ENCODE data around the gene ZNF530. TPM values are rescaled to one million over a fixed set of nuclear protein-coding genes. Genes with fewer than 3 reads are reported as not detected.

The ZNF530 gene
- polyA plus RNA-seq, 3 donors = 0.72 to 1.3 (median 0.84) TPM

DNA sequence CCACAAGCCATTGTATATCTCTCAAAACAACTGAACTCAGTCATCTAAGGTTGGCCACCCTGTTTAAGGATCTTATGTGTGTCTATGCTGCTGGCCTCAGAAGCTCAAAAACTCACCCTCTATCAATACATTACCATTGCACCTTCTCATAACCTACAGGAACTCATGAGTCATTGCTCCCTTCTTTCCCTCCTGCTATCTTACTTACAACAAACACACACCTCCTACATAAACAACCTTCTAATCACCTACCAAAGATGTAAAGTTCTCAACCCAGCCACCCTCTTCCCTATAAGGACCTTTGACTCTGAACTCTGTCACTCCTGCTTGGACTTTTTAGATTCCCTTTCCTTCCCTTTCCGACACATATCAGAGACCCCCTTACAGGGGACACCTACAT lies 55.8 kb downstream of the ZNF530 start:
- Mint-ChIP-seq H3K27ac (no peak overlapping the region), H3K9me3 (peaks cover 43 to 77% (median 54%) of the 10 kb centered on the region in 7 donors), H3K27me3 (ENCODE audit: low read depth in 3 of 3) (peaks cover 2 to 12% (median 5%) of the 10 kb centered on the region in 3 donors), H3K36me3 (no peaks in the 10 kb centered on the region), H3K4me3 (no peak overlapping the region), H3K4me1 (no peaks in the 10 kb centered on the region)
- Histone ChIP-seq H3K27me3 (ENCODE audit: control insufficient read depth in 2 of 2, insufficient read depth in 2 of 2, low read length in 2 of 2) (peaks cover 3 to 4% of the 10 kb centered on the region in 2 donors), H3K27ac (ENCODE audit: low read depth in 1 of 2, low read length in 2 of 2) (no peak overlapping the region), H3K9ac (ENCODE audit: insufficient read depth, low read length, poor library complexity, severe bottlenecking) (no peak overlapping the region), H3K4me2 (replicated peaks; ENCODE audit: extremely low read depth, low read length, poor library complexity, severe bottlenecking) (no peak overlapping the region), H3K36me3 (replicated peaks in 1 of 2; ENCODE audit: control insufficient read depth in 1 of 2, insufficient read depth in 2 of 2, low read length in 2 of 2) (no peaks in the 10 kb centered on the region), H3K4me3 (replicated peaks in 1 of 3; ENCODE audit: low read depth in 2 of 3, low read length in 3 of 3) (no peak overlapping the region), H3K9me3 (replicated peaks in 1 of 2; ENCODE audit: control insufficient read depth in 1 of 2, insufficient read depth in 1 of 2, low read length in 2 of 2) (peaks cover 55 to 60% of the 10 kb centered on the region in 2 donors), H2AFZ (ENCODE audit: insufficient read depth, low read depth, low read length, poor library complexity, severe bottlenecking) (no peak overlapping the region), H4K20me1 (ENCODE audit: insufficient read depth, low read length) (no peaks in the 10 kb centered on the region), H3K4me1 (ENCODE audit: control insufficient read depth in 1 of 2, insufficient read depth in 2 of 2, low read length in 2 of 2) (no peaks in the 10 kb centered on the region), H3K79me2 (ENCODE audit: insufficient read depth, low read length) (no peaks in the 10 kb centered on the region)
- DNase-seq = no peak
- WGBS (ENCODE audit: insufficient coverage) = 100% methylated on average over 1 of the region's 1 CpG
- intact Hi-C loops (cut with micrococcal nuclease) = no loop called here
- no peak for TF ChIP-seq CTCF (IDR thresholded peaks at IDR 0.05)

- H3K9me3 Mint-ChIP-seq = peaks cover 37 to 68% (median 45%) of the 10 kb centered on the region in 7 donors
Measured at GRCh38 chr19:57656346-57656745, 56.7 kb downstream of the ZNF530 start.

More at GRCh38 chr19:57656346-57656745, 56.7 kb downstream of the ZNF530 start:
- H3K4me1 Mint-ChIP-seq = no peaks in the 10 kb centered on the region
- Histone ChIP-seq H3K79me2 (ENCODE audit: insufficient read depth, low read length) (no peaks in the 10 kb centered on the region), H3K9ac (ENCODE audit: insufficient read depth, low read length, poor library complexity, severe bottlenecking) (no peak overlapping the region), H3K27me3 (ENCODE audit: control insufficient read depth in 2 of 2, insufficient read depth in 2 of 2, low read length in 2 of 2) (peaks cover 3 to 11% of the 10 kb centered on the region in 2 donors), H3K9me3 (replicated peaks in 1 of 2; ENCODE audit: control insufficient read depth in 1 of 2, insufficient read depth in 1 of 2, low read length in 2 of 2) (peaks cover 47 to 53% of the 10 kb centered on the region in 2 donors), H2AFZ (ENCODE audit: insufficient read depth, low read depth, low read length, poor library complexity, severe bottlenecking) (no peak overlapping the region), H3K4me2 (replicated peaks; ENCODE audit: extremely low read depth, low read length, poor library complexity, severe bottlenecking) (no peak overlapping the region), H3K4me3 (replicated peaks in 1 of 3; ENCODE audit: low read depth in 2 of 3, low read length in 3 of 3) (no peak overlapping the region), H3K36me3 (replicated peaks in 1 of 2; ENCODE audit: control insufficient read depth in 1 of 2, insufficient read depth in 2 of 2, low read length in 2 of 2) (no peaks in the 10 kb centered on the region), H4K20me1 (ENCODE audit: insufficient read depth, low read length) (no peaks in the 10 kb centered on the region), H3K4me1 (ENCODE audit: control insufficient read depth in 1 of 2, insufficient read depth in 2 of 2, low read length in 2 of 2) (no peaks in the 10 kb centered on the region), H3K27ac (ENCODE audit: low read depth in 1 of 2, low read length in 2 of 2) (no peak overlapping the region)
- no peak overlapping the region for H3K27ac Mint-ChIP-seq
- H3K4me3 Mint-ChIP-seq = no peak overlapping the region
- H3K27me3 Mint-ChIP-seq (ENCODE audit: low read depth in 3 of 3) = peaks cover 4 to 20% (median 5%) of the 10 kb centered on the region in 3 donors
- no peaks in the 10 kb centered on the region for H3K36me3 Mint-ChIP-seq
- no peak for TF ChIP-seq CTCF (IDR thresholded peaks at IDR 0.05)
- WGBS (ENCODE audit: insufficient coverage) = no CpG with 5 or more reads among the region's 1 CpG
- intact Hi-C loops (cut with micrococcal nuclease) = no loop called here
- no peak for DNase-seq

Other genes starting within 250 kb of the ZNF530 start
- gene ZNF304, start 248.6 kb upstream of the ZNF530 start, polyA plus RNA-seq = 1 to 10 TPM in 2 of 3 donors, under 1 TPM in 1; 0.96 to 2.9 (median 1.0) TPM
- gene TRAPPC2B, start 236.3 kb upstream of the ZNF530 start, polyA plus RNA-seq = 10 to 100 TPM in 2 of 3 donors, 1 to 10 TPM in 1; 7.4 to 13.9 (median 11.5) TPM
- under 1 TPM in 2 of 3 donors, not detected in 1; 0.30 to 0.32 TPM for gene ZNF547, start 236.3 kb upstream of the ZNF530 start, polyA plus RNA-seq
- gene ZNF548, start 210.0 kb upstream of the ZNF530 start, polyA plus RNA-seq = 10 to 100 TPM in 1 of 3 donors, 1 to 10 TPM in 2; 4.6 to 20.7 (median 6.0) TPM
- gene ZNF17, start 188.7 kb upstream of the ZNF530 start, polyA plus RNA-seq = 1 to 10 TPM; 1.4 to 3.3 (median 2.3) TPM
- 1 to 10 TPM; 3.4 to 9.0 (median 3.7) TPM for gene ZNF749, start 164.6 kb upstream of the ZNF530 start, polyA plus RNA-seq
- under 1 TPM in 2 of 3 donors, not detected in 1; 0.07 to 0.08 TPM for gene VN1R1, start 142.7 kb upstream of the ZNF530 start, polyA plus RNA-seq
- gene ZNF772, start 122.3 kb upstream of the ZNF530 start, polyA plus RNA-seq = 1 to 10 TPM in 1 of 3 donors, under 1 TPM in 2; 0.32 to 1.2 (median 0.99) TPM
- 1 to 10 TPM; 1.3 to 1.6 (median 1.4) TPM for gene ZNF419, start 112.1 kb upstream of the ZNF530 start, polyA plus RNA-seq
- gene ZNF773, start 99.9 kb upstream of the ZNF530 start, polyA plus RNA-seq = 1 to 10 TPM in 1 of 3 donors, under 1 TPM in 2; 0.87 to 1.6 (median 0.92) TPM
- gene ZNF549, start 72.5 kb upstream of the ZNF530 start, polyA plus RNA-seq = 1 to 10 TPM in 1 of 3 donors, under 1 TPM in 2; 0.54 to 1.5 (median 0.74) TPM
- 1 to 10 TPM in 1 of 3 donors, under 1 TPM in 2; 0.25 to 2.7 (median 0.65) TPM for gene ZNF550, start 40.0 kb upstream of the ZNF530 start, polyA plus RNA-seq
- gene ZNF416, start 21.0 kb upstream of the ZNF530 start, polyA plus RNA-seq = 1 to 10 TPM in 2 of 3 donors, under 1 TPM in 1; 0.48 to 2.1 (median 1.4) TPM
- gene ZIK1, start 15.7 kb upstream of the ZNF530 start, polyA plus RNA-seq = 1 to 10 TPM in 2 of 3 donors, under 1 TPM in 1; 0.51 to 1.1 (median 1.0) TPM
- 1 to 10 TPM; 2.2 to 5.4 (median 3.3) TPM for gene ZNF134, start 14.4 kb downstream of the ZNF530 start, polyA plus RNA-seq
- 10 to 100 TPM in 1 of 3 donors, 1 to 10 TPM in 2; 4.5 to 13.9 (median 6.1) TPM for gene ZNF211, start 33.3 kb downstream of the ZNF530 start, polyA plus RNA-seq
- not detected for gene ZSCAN4, start 69.0 kb downstream of the ZNF530 start, polyA plus RNA-seq
- gene ZNF551, start 82.1 kb downstream of the ZNF530 start, polyA plus RNA-seq = 1 to 10 TPM; 1.1 to 3.3 (median 2.3) TPM
- gene ZNF154, start 109.3 kb downstream of the ZNF530 start, polyA plus RNA-seq = under 1 TPM in 1 of 3 donors, not detected in 2; 0.52 TPM
- 1 to 10 TPM; 4.0 to 4.8 (median 4.5) TPM for gene ZNF671, start 127.7 kb downstream of the ZNF530 start, polyA plus RNA-seq
- 1 to 10 TPM; 1.9 to 4.4 (median 2.9) TPM for gene ZNF776, start 146.9 kb downstream of the ZNF530 start, polyA plus RNA-seq
- 10 to 100 TPM in 2 of 3 donors, 1 to 10 TPM in 1; 7.7 to 10.5 (median 10.2) TPM for gene ZNF586, start 169.8 kb downstream of the ZNF530 start, polyA plus RNA-seq
- gene ZNF552, start 215.0 kb downstream of the ZNF530 start, polyA plus RNA-seq = 1 to 10 TPM; 2.0 to 4.3 (median 2.9) TPM
- 1 to 10 TPM in 1 of 3 donors, under 1 TPM in 2; 0.18 to 6.6 (median 0.56) TPM for gene ZNF587B, start 230.4 kb downstream of the ZNF530 start, polyA plus RNA-seq
- 10 to 100 TPM in 1 of 3 donors, 1 to 10 TPM in 1, under 1 TPM in 1; 0.41 to 15.0 (median 2.9) TPM for gene ZNF587, start 250.0 kb downstream of the ZNF530 start, polyA plus RNA-seq

Data from CD14-positive monocyte (primary cell).